A549 (cell line): ENCODE data around the gene CSKMT. TPM values are rescaled to one million over a fixed set of nuclear protein-coding genes. Genes with fewer than 3 reads are reported as not detected.

ENCODE experiments used
- ATAC-seq, 2 experiments: fragments of 200-7000 bp in 1 of 2; fragments of >200 bp in 1 of 2; cut with Nextera tagmentation in 1 of 2; cut with Tn5 transposase in 1 of 2; 3 replicates each; pipeline versions ENCODE4 v1.8.0 to v1.9.1; 2018 to 2020; ENCODE audit warnings: mild to moderate bottlenecking in 1 of 2, moderate library complexity in 1 of 2
- CTCF ChIA-PET: fragments of 300-600 bp; sonication (Branson Sonifier 250); formaldehyde crosslinking; extraction: SDS; loops from one replicate; lab custom pipeline; 2021; ENCODE audit warnings: antibody characterized with exemption, inconsistent platforms; lab: Yijun Ruan, JAX
- POLR2A ChIA-PET: fragments of 350-600 bp; formaldehyde crosslinking; extraction: SDS; loops from one replicate; lab custom pipeline; 2021; ENCODE audit warnings: antibody characterized with exemption, inconsistent platforms; lab: Yijun Ruan, JAX
- DNase-seq, 2 experiments: peaks; one replicate each; pipeline versions ENCODE4 v3.0.0 to v3.0.0-alpha.2; 2011 to 2016; ENCODE audit warnings: low read depth in 1 of 2, low spot score in 1 of 2
- FAIRE-seq: peaks from 2 replicates; lab custom pipeline; 2011; peaks lifted over from hg19 to GRCh38; lab: Jason Lieb, UNC
- H3K27ac ChIP-seq, 2 experiments: fragments of >200 bp; sonication (Bioruptor Twin); formaldehyde crosslinking; 3 replicates each; pipeline ENCODE4 v1.5.1; 2016 to 2017
- H3K4me1 ChIP-seq: fragments of >200 bp; sonication (Bioruptor Twin); formaldehyde crosslinking; 3 replicates; pipeline ENCODE4 v1.6.1; 2016
- H3K4me2 ChIP-seq: fragments of >200 bp; sonication (Bioruptor Twin); formaldehyde crosslinking; 3 replicates; pipeline ENCODE4 v1.6.1; 2016
- H3K4me3 ChIP-seq: fragments of >200 bp; sonication (Bioruptor Twin); formaldehyde crosslinking; 3 replicates; pipeline ENCODE4 v1.5.1; 2016
- H3K9me3 ChIP-seq: fragments of >200 bp; sonication (Bioruptor Twin); formaldehyde crosslinking; 3 replicates; pipeline ENCODE4 v1.6.1; 2016
- ATOH8 ChIP-seq: fragments of 250-450 bp; sonication (Bioruptor Pico); IDR thresholded peaks from 2 replicates; pipeline ENCODE4 v1.5.0; 2020; ENCODE audit warnings: low read depth, mild to moderate bottlenecking, moderate library complexity
- BCL3 ChIP-seq: fragments of >200 bp; sonication (Bioruptor Twin); formaldehyde crosslinking; IDR thresholded peaks from 3 replicates; pipeline ENCODE4 v1.6.1; 2016
- BHLHE40 ChIP-seq: IDR thresholded peaks from 2 replicates; pipeline ENCODE4 v1.6.1; 2012; ENCODE audit warnings: low read depth, low read length, inconsistent platforms
- CBX8 ChIP-seq: fragments of 200-600 bp; sonication (generic); IDR thresholded peaks from 2 replicates; pipeline ENCODE4 v1.6.1; 2016
- CHD4 ChIP-seq: fragments of 200-600 bp; sonication (generic); IDR thresholded peaks from 2 replicates; pipeline ENCODE4 v1.6.1; 2016; ENCODE audit warnings: antibody characterized with exemption, mild to moderate bottlenecking, borderline replicate concordance
- CTCF ChIP-seq: fragments of >200 bp; sonication (Bioruptor Twin); formaldehyde crosslinking; IDR thresholded peaks from 3 replicates; pipeline ENCODE4 v1.5.1; 2016
- EHMT2 ChIP-seq: fragments of 200-600 bp; sonication (generic); IDR thresholded peaks from 2 replicates; pipeline ENCODE4 v1.6.1; 2016; ENCODE audit warnings: antibody characterized with exemption, low read depth, mild to moderate bottlenecking, moderate library complexity
- FOSL2 ChIP-seq, 2 experiments: fragments of 450-650 bp in 1 of 2; fragments of >200 bp in 1 of 2; sonication (Bioruptor Twin) in 1 of 2; formaldehyde crosslinking; IDR thresholded peaks; 2 replicates each; pipeline versions ENCODE4 v1.5.0 to v1.6.1; 2016 to 2020; ENCODE audit warnings: mild to moderate bottlenecking in 1 of 2, moderate library complexity in 1 of 2
- HDAC2 ChIP-seq: fragments of 200-600 bp; sonication (generic); IDR thresholded peaks from 2 replicates; pipeline ENCODE4 v1.6.1; 2016
- HMGXB4 ChIP-seq: fragments of 250-450 bp; sonication (Bioruptor Pico); IDR thresholded peaks from 2 replicates; pipeline ENCODE4 v1.5.0; 2021; ENCODE audit warnings: mild to moderate bottlenecking, moderate library complexity, borderline replicate concordance
- HOXB13 ChIP-seq: fragments of 250-450 bp; sonication (Bioruptor Pico); IDR thresholded peaks from 2 replicates; pipeline ENCODE4 v1.5.0; 2020; ENCODE audit warnings: low read depth, mild to moderate bottlenecking, moderate library complexity
- KDM1A ChIP-seq: fragments of 200-600 bp; sonication (generic); IDR thresholded peaks from 2 replicates; pipeline ENCODE4 v1.6.1; 2016; ENCODE audit warnings: low read depth, mild to moderate bottlenecking
- KDM5A ChIP-seq: fragments of 200-600 bp; sonication (generic); IDR thresholded peaks from 2 replicates; pipeline ENCODE4 v1.6.1; 2016; ENCODE audit warnings: antibody characterized with exemption, mild to moderate bottlenecking
- MAFK ChIP-seq: fragments of 450-650 bp; IDR thresholded peaks from 2 replicates; pipeline ENCODE4 v1.6.1; 2014; ENCODE audit not compliant: partially characterized antibody
- MAX ChIP-seq: IDR thresholded peaks from 2 replicates; pipeline ENCODE4 v1.6.1; 2012
- MYC ChIP-seq: IDR thresholded peaks from 2 replicates; pipeline ENCODE4 v1.6.1; 2012; ENCODE audit warnings: mild to moderate bottlenecking, inconsistent platforms, low read length, improper control_type of control experiment, borderline replicate concordance
- PBX3 ChIP-seq: IDR thresholded peaks from 2 replicates; pipeline ENCODE4 v1.6.1; 2012
- PHF8 ChIP-seq: fragments of 200-600 bp; sonication (generic); IDR thresholded peaks from 2 replicates; pipeline ENCODE4 v1.6.1; 2016; ENCODE audit warnings: low read depth, mild to moderate bottlenecking, antibody characterized with exemption, moderate library complexity, borderline replicate concordance
- POLR2A ChIP-seq: IDR thresholded peaks from 2 replicates; pipeline ENCODE4 v1.6.1; 2012; ENCODE audit warnings: mild to moderate bottlenecking, low read length
- POLR2AphosphoS2 ChIP-seq: conservative IDR thresholded peaks from 2 replicates; pipeline ENCODE4 v1.6.1; 2012; ENCODE audit warnings: low read length, improper control_type of control experiment, inconsistent platforms
- SMC3 ChIP-seq: fragments of >200 bp; sonication (Bioruptor Twin); formaldehyde crosslinking; IDR thresholded peaks from 3 replicates; pipeline ENCODE4 v1.6.1; 2018; ENCODE audit warnings: inconsistent platforms
- SREBF2 ChIP-seq: fragments of 450-650 bp; IDR thresholded peaks from 2 replicates; pipeline ENCODE4 v1.6.1; 2014; ENCODE audit warnings: mild to moderate bottlenecking, moderate library complexity
- ZSCAN20 ChIP-seq: fragments of 250-450 bp; sonication (Bioruptor Pico); IDR thresholded peaks from 2 replicates; pipeline ENCODE4 v1.8.0; 2022; ENCODE audit warnings: mild to moderate bottlenecking, moderate library complexity
- WGBS: methylation state at CpG from one replicate; pipeline ENCODE4 v1.1.6; 2017; ENCODE audit errors: missing lambda C conversion rate; 5-methylcytosine and 5-hydroxymethylcytosine counted together
- polyA plus RNA-seq, 4 experiments: library from polyadenylated mRNA; depleted of rRNA in 3 of 4; stranded (reverse); fragments of >200 nt; fragmentation: RNase III in 1 of 4; extraction: RNeasy Plus Mini Kit Qiagen cat#74134 plus additional on column Dnase treatment in 1 of 4; gene quantifications; 2 replicates in 3 of 4; 3 replicates in 1 of 4; pipeline ENCODE4 v1.2.3, GENCODE V29; 2011 to 2017

CSKMT gene
- polyA plus RNA-seq, 2 of the 4 experiments (the other 2 are of a cell fraction) = 5.7 to 14.3 TPM

GRCh38 chr11:62671236-62671607 is 6.1 kb downstream of the CSKMT start:
- ATAC-seq (peak; percentile 43 to 55), DNase-seq (no peak), FAIRE-seq (no peak)
- Histone ChIP-seq H3K4me3 (peak overlapping the region; percentile 90), H3K9me3 (no peaks in the 10 kb centered on the region), H3K4me2 (peak overlapping the region; percentile 64), H3K4me1 (peaks cover 36% of the 10 kb centered on the region), H3K27ac (peak overlapping the region; percentile 97 to 98)
- WGBS = 2% methylated on average over 13 of the region's 17 CpGs
- POLR2A ChIA-PET = interaction anchor here (0.8 to 3.3 kb wide), 15 partner anchors 9 to 210 kb away, joined by 3 to 34 read pairs (median 7); partner anchors contain the start of genes B3GAT3, EEF1G, GANAB and HNRNPUL2
- CTCF ChIA-PET = interaction anchor here (1.1 to 9.0 kb wide), 7 partner anchors 10 to 96 kb away, joined by 3 to 72 read pairs (median 5); partner anchors contain the start of genes BSCL2, EML3, GNG3 and LRRN4CL
- TF ChIP-seq KDM5A = no peak
- peak; percentile 18; the same call in 1 of the 2 replicates for TF ChIP-seq PHF8
- no peak for TF ChIP-seq KDM1A
- TF ChIP-seq HDAC2 = no peak
- TF ChIP-seq ATOH8 = no peak
- TF ChIP-seq PBX3 = 0 out of 2 replicates have a peak, but pooled peaks have one; percentile 6

- no peaks in the 10 kb centered on the region for H3K9me3 ChIP-seq
- no peak for FAIRE-seq
- CTCF ChIA-PET = interaction anchor here (0.6 to 9.0 kb wide), 10 partner anchors 7 to 95 kb away, joined by 3 to 72 read pairs (median 4); partner anchors contain the start of genes BSCL2, C11orf98, EML3 and GNG3
- peak; percentile 81 to 86 for ATAC-seq
- POLR2A ChIA-PET = interaction anchor here (0.6 to 3.3 kb wide), 17 partner anchors 9 to 209 kb away, joined by 3 to 34 read pairs (median 6); partner anchors contain the start of genes B3GAT3, EEF1G, GANAB and HNRNPUL2
- H3K4me2 ChIP-seq = peak within 1 kb of the TSS; percentile 64
- H3K27ac ChIP-seq = peak within 1 kb of the TSS; percentile 97 to 98
- peaks cover 31% of the 10 kb centered on the region for H3K4me1 ChIP-seq
- DNase-seq = peak; percentile 86 to 92
- H3K4me3 ChIP-seq = peak within 1 kb of the TSS; percentile 90
- WGBS = 2% methylated on average over 25 of the region's 59 CpGs
- TF ChIP-seq MYC (0 out of 2 replicates have a peak, but pooled peaks have one; percentile 79), BHLHE40 (no peak), HMGXB4 (peak; percentile 35; the same call in 1 of the 2 replicates), FOSL2 (IDR thresholded peaks at IDR 0.05) (no peak), FOSL2 (CRISPR knock-in tag; IDR thresholded peaks at IDR 0.05) (no peak), SMC3 (no peak), HOXB13 (CRISPR knock-in tag) (no peak), MAFK (peak; percentile 39), POLR2A (peak; percentile 72), POLR2AphosphoS2 (no peak), PHF8 (no peak), PBX3 (peak; percentile 11; the same call in 1 of the 2 replicates), BCL3 (peak; percentile 71; the same call in 2 of the 3 replicates), CTCF (no peak), SREBF2 (no peak), ZSCAN20 (CRISPR knock-in tag) (no peak), CBX8 (no peak), CHD4 (no peak), MAX (peak; percentile 88), EHMT2 (no peak)
Measured at GRCh38 chr11:62671608-62672389, 6.7 kb downstream of the CSKMT start, which contains the start of the genes LBHD1 and UQCC3. TSS of gene LBHD1 (minus strand) at chr11:62672267. CDS start at chr11:62670031, 2,236 bp downstream. TSS of gene UQCC3 (plus strand) at chr11:62671673. CDS start at chr11:62671746, 73 bp downstream.
